B cell (primary cell): ENCODE data around the gene EFNA1. TPM values are rescaled to one million over a fixed set of nuclear protein-coding genes. Genes with fewer than 3 reads are reported as not detected.

ENCODE experiments used
- ATAC-seq: fragments of 200-7000 bp; cut with Tn5 transposase; one replicate; pipeline ENCODE4 v1.10.0; 2021; ENCODE audit warnings: low read depth, mild to moderate bottlenecking, moderate number of reproducible peaks, moderate library complexity
- CTCF ChIA-PET: fragments of 350-600 bp; sonication (Branson Sonifier 250); formaldehyde crosslinking; loops from one replicate; lab custom pipeline; 2021; ENCODE audit warnings: antibody characterized with exemption, inconsistent platforms; lab: Charles Lee
- POLR2A ChIA-PET: fragments of 350-600 bp; sonication (Branson Sonifier 250); formaldehyde crosslinking; loops from one replicate; lab custom pipeline; 2021; ENCODE audit warnings: antibody characterized with exemption; lab: Charles Lee
- DNase-seq: peaks from one replicate; pipeline ENCODE4 v3.0.0; 2013
- H2AFZ ChIP-seq: 2 replicates; pipeline ENCODE4 v1.6.1; 2012; ENCODE audit warnings: mild to moderate bottlenecking, low read depth, low read length; ENCODE audit not compliant: insufficient read depth, poor library complexity, severe bottlenecking
- H3K27ac ChIP-seq, 2 donors: 1 replicate in 1 of 2; 2 replicates in 1 of 2; pipeline ENCODE4 v1.5.1; 2012 to 2013; ENCODE audit warnings: low read length in 2 of 2, mild to moderate bottlenecking in 2 of 2, moderate library complexity in 1 of 2
- H3K27me3 ChIP-seq, 4 experiments: fragments of 200-600 bp in 1 of 4; sonication (generic) in 1 of 4; replicated peaks in 1 of 4; 1 replicate in 2 of 4; 2 replicates in 2 of 4; pipeline versions ENCODE4 v1.6.1 to v1.7.0; 2013 to 2016; ENCODE audit warnings: low read length in 3 of 4, mild to moderate bottlenecking in 2 of 4, mixed read lengths in 1 of 4, moderate library complexity in 1 of 4; ENCODE audit not compliant: insufficient read depth in 4 of 4, control insufficient read depth in 3 of 4; ENCODE audit errors: control extremely low read depth in 1 of 4
- H3K36me3 ChIP-seq, 2 experiments: replicated peaks in 1 of 2; 1 replicate in 1 of 2; 2 replicates in 1 of 2; pipeline versions ENCODE4 v1.6.1 to v1.7.1; 2013; ENCODE audit warnings: low read length in 1 of 2; ENCODE audit not compliant: insufficient read depth in 2 of 2, control insufficient read depth in 1 of 2; ENCODE audit errors: control extremely low read depth in 1 of 2, extremely low read depth in 1 of 2
- H3K4me1 ChIP-seq, 2 donors: fragments of 200-600 bp in 1 of 2; sonication (generic) in 1 of 2; 1 replicate in 1 of 2; 2 replicates in 1 of 2; pipeline versions ENCODE4 v1.5.1 to v1.6.1; 2013 to 2017; ENCODE audit warnings: low read length in 2 of 2; ENCODE audit not compliant: control insufficient read depth in 2 of 2, insufficient read depth in 2 of 2
- H3K4me2 ChIP-seq: replicated peaks from 2 replicates; pipeline ENCODE3; 2012; ENCODE audit warnings: mild to moderate bottlenecking, low read depth, low read length; ENCODE audit not compliant: poor library complexity, severe bottlenecking
- H3K4me3 ChIP-seq, 5 experiments: fragments of 200-600 bp in 1 of 5; sonication (generic) in 1 of 5; 1 replicate in 3 of 5; 2 replicates in 2 of 5; pipeline versions ENCODE4 v1.5.1 to v1.7.0; 2011 to 2016; ENCODE audit warnings: low read length in 4 of 5, mild to moderate bottlenecking in 4 of 5, low read depth in 2 of 5, control low read depth in 1 of 5, moderate library complexity in 1 of 5; ENCODE audit not compliant: insufficient read depth in 1 of 5; ENCODE audit errors: control extremely low read depth in 1 of 5, extremely low read depth in 1 of 5
- H3K79me2 ChIP-seq: fragments of 200-600 bp; sonication (generic); one replicate; pipeline ENCODE4 v1.6.0; 2016; ENCODE audit warnings: low read length; ENCODE audit not compliant: control insufficient read depth, insufficient read depth
- H3K9ac ChIP-seq: fragments of 200-600 bp; sonication (generic); 2 replicates; pipeline ENCODE4 v1.6.1; 2017; ENCODE audit warnings: mild to moderate bottlenecking, low read length, moderate library complexity
- H3K9me3 ChIP-seq, 3 donors: one replicate each; pipeline versions ENCODE4 v1.6.1 to v1.7.1; 2013; ENCODE audit warnings: low read length in 2 of 3; ENCODE audit not compliant: control insufficient read depth in 2 of 3, insufficient read depth in 1 of 3; ENCODE audit errors: control extremely low read depth in 1 of 3
- H4K20me1 ChIP-seq: 2 replicates; pipeline ENCODE4 v1.6.0; 2012; ENCODE audit warnings: mild to moderate bottlenecking, low read length; ENCODE audit not compliant: insufficient read depth, control insufficient read depth, poor library complexity, severe bottlenecking
- H3K27ac Mint-ChIP-seq: one replicate; pipeline ENCODE4 v1.8.0; 2021; ENCODE audit warnings: mixed read lengths
- H3K27me3 Mint-ChIP-seq: one replicate; pipeline ENCODE4 v1.8.0; 2021; ENCODE audit warnings: mixed read lengths
- H3K4me1 Mint-ChIP-seq: one replicate; pipeline ENCODE4 v1.8.0; 2021; ENCODE audit warnings: mixed read lengths
- H3K4me3 Mint-ChIP-seq: one replicate; pipeline ENCODE4 v1.8.0; 2021; ENCODE audit warnings: mixed read lengths
- H3K9me3 Mint-ChIP-seq: one replicate; pipeline ENCODE4 v1.8.0; 2022; ENCODE audit warnings: mixed read lengths; ENCODE audit not compliant: insufficient read depth
- CTCF ChIP-seq: fragments of 200-600 bp; IDR thresholded peaks from one replicate; pipeline ENCODE4 v1.8.0; 2022; ENCODE audit warnings: antibody characterized with exemption, mild to moderate bottlenecking
- EZH2 ChIP-seq: IDR thresholded peaks from 2 replicates; pipeline ENCODE4 v1.6.1; 2012; ENCODE audit warnings: borderline replicate concordance, low read depth, mild to moderate bottlenecking, moderate library complexity, low read length; ENCODE audit not compliant: insufficient read depth, poor library complexity, severe bottlenecking
- WGBS: methylation state at CpG from one replicate; pipeline ENCODE4 v1.1.5; 2013; ENCODE audit warnings: missing lambda C conversion rate; ENCODE audit not compliant: insufficient coverage; 5-methylcytosine and 5-hydroxymethylcytosine counted together
- intact Hi-C: fragments of 100-400 bp; cut with micrococcal nuclease; formaldehyde crosslinking; loops from one replicate; pipeline ENCODE4 v1.10.0; 2022
- polyA plus RNA-seq: library from polyadenylated mRNA; depleted of rRNA; stranded (reverse); fragments of >200 nt; gene quantifications from 2 replicates; pipeline ENCODE4 v1.2.3, GENCODE V29; 2012
- total RNA-seq, 2 donors: library from RNA; stranded (reverse); fragments of 120-200 nt in 1 of 2; gene quantifications; 1 replicate in 1 of 2; 2 replicates in 1 of 2; pipeline versions ENCODE4 v1.2.3 to v1.2.4, GENCODE V29; 2013 to 2022

Gene EFNA1
- total and polyA plus RNA-seq, 2 donors (not counting 1 experiment from before 2014, with no cell fraction given), result 0.28 TPM; not detected in 1

DNA sequence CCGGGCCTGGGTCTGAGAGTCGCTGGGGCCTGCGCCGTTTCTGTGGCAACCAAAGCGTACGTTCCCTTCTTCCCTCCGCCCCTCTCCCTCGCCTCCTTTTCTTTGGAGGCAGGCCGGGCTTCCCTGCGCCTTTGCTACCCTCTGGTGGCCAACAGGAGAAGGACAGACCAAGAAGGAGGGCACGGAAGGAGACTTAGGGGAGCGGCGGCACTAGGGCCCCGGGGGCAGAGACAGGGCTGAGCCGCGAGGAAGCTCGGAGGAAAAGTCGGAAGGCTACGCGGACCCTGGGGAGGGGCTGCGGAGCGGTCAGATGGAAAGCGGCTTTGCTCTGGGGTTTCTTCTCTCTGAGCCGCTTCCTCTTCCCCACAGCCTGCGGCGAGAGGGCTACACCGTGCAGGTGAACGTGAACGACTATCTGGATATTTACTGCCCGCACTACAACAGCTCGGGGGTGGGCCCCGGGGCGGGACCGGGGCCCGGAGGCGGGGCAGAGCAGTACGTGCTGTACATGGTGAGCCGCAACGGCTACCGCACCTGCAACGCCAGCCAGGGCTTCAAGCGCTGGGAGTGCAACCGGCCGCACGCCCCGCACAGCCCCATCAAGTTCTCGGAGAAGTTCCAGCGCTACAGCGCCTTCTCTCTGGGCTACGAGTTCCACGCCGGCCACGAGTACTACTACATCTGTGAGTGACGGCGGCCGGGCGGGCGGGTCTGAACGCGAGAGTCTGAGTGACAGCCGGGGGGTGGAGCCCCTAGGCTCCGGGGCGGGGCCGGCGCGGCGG, 42.8 kb upstream of the EFNA1 start:
- Histone ChIP-seq H3K9ac (peak overlapping the region; percentile 85), H3K4me2 (peak overlapping the region; percentile 98), H4K20me1 (peaks cover 45% of the 10 kb centered on the region), H3K27ac (peak overlapping the region; percentile 77 to 79), H3K27me3 (peaks cover 0 to 46% (median 38%) of the 10 kb centered on the region in 4 experiments), H2AFZ (peak overlapping the region; percentile 92), H3K9me3 (peaks cover 0 to 27% (median 0%) of the 10 kb centered on the region in 3 donors), H3K4me3 (peak overlapping the region; percentile 48 to 80 (median 76)), H3K79me2 (no peaks in the 10 kb centered on the region), H3K36me3 (no peaks in the 10 kb centered on the region), H3K4me1 (peaks cover 59 to 62% of the 10 kb centered on the region in 2 donors)
- ChIA-PET POLR2A (interaction anchor here (0.5 to 3.0 kb wide), 15 partner anchors 10 to 864 kb away, joined by 3 to 18 read pairs (median 5); partner anchors contain the start of genes ADAM15, CKS1B, EFNA4 and PYGO2), CTCF (interaction anchor here (0.6 to 5.5 kb wide), 46 partner anchors 9 to 605 kb away, joined by 3 to 184 read pairs (median 4); partner anchors contain the start of genes ADAM15, CKS1B, DPM3 and EFNA4)
- Mint-ChIP-seq H3K4me3 (peak overlapping the region; percentile 91), H3K9me3 (no peaks in the 10 kb centered on the region), H3K4me1 (peaks cover 48% of the 10 kb centered on the region), H3K27me3 (peaks cover 30% of the 10 kb centered on the region), H3K27ac (peak overlapping the region; percentile 93)
- DNase-seq (peak; percentile 97), ATAC-seq (peak; percentile 73)
- TF ChIP-seq CTCF (peak; percentile 87), EZH2 (no peak)
- WGBS, result under 1% methylated on average over 66 of the region's 67 CpGs
- intact Hi-C loops, result loop anchor here (1.0 to 5.0 kb wide), 10 partner anchors 22 to 526 kb away; partner anchors contain the start of genes ADAM15, EFNA4, HCN3 and KRTCAP2
